T-cell (primary cell): ENCODE data around the gene ZNF184. TPM values are rescaled to one million over a fixed set of nuclear protein-coding genes. Genes with fewer than 3 reads are reported as not detected.

ENCODE experiments used
- ATAC-seq, 4 experiments: fragments of 200-7000 bp in 3 of 4; fragments of 150-1000 bp in 1 of 4; cut with Tn5 transposase; replicated peaks in 1 of 4; 1 replicate in 3 of 4; 2 replicates in 1 of 4; pipeline ENCODE4 v1.10.0; 2021; ENCODE audit warnings: moderate library complexity in 3 of 4, mild to moderate bottlenecking in 2 of 4, moderate number of reproducible peaks in 1 of 4
- CTCF ChIA-PET, 2 donors: fragments of 300-600 bp; sonication (Branson Sonifier 250); formaldehyde crosslinking; loops; one replicate each; lab custom pipeline; 2022; ENCODE audit warnings: antibody characterized with exemption in 2 of 2; lab: Charles Lee
- POLR2A ChIA-PET, 2 donors: fragments of 300-600 bp; sonication (Branson Sonifier 250); formaldehyde crosslinking; loops; one replicate each; lab custom pipeline; 2022; ENCODE audit warnings: antibody characterized with exemption in 2 of 2; lab: Charles Lee
- DNase-seq, 35 experiments: peaks; one replicate each; pipeline versions ENCODE4 v3.0.0 to v3.0.0-alpha.2; 2013 to 2023
- H3K27ac ChIP-seq: one replicate; pipeline ENCODE4 v1.5.1; 2013; ENCODE audit warnings: low read length
- H3K27me3 ChIP-seq, 2 experiments: replicated peaks in 1 of 2; 1 replicate in 1 of 2; 2 replicates in 1 of 2; pipeline versions ENCODE4 v1.6.1 to v1.7.0; 2013; ENCODE audit warnings: low read length in 1 of 2, mixed read lengths in 1 of 2; ENCODE audit not compliant: control insufficient read depth in 2 of 2, insufficient read depth in 2 of 2; ENCODE audit errors: extremely low read depth in 1 of 2
- H3K36me3 ChIP-seq, 2 donors: 1 replicate in 1 of 2; 2 replicates in 1 of 2; pipeline versions ENCODE4 v1.6.1 to v1.7.0; 2013; ENCODE audit warnings: low read length in 1 of 2; ENCODE audit not compliant: control insufficient read depth in 2 of 2, insufficient read depth in 1 of 2; ENCODE audit errors: extremely low read depth in 1 of 2
- H3K4me1 ChIP-seq, 2 experiments: 1 replicate in 1 of 2; 2 replicates in 1 of 2; pipeline versions ENCODE4 v1.6.1 to v1.7.0; 2013; ENCODE audit warnings: low read length in 2 of 2, mixed read lengths in 1 of 2; ENCODE audit not compliant: insufficient read depth in 2 of 2, control insufficient read depth in 1 of 2; ENCODE audit errors: extremely low read depth in 1 of 2
- H3K4me3 ChIP-seq, 2 donors: 1 replicate in 1 of 2; 2 replicates in 1 of 2; pipeline versions ENCODE4 v1.5.1 to v1.7.0; 2013; ENCODE audit warnings: mild to moderate bottlenecking in 2 of 2, low read length in 1 of 2, moderate library complexity in 1 of 2; ENCODE audit not compliant: control insufficient read depth in 1 of 2; ENCODE audit errors: extremely low read depth in 1 of 2
- H3K9me3 ChIP-seq: 2 replicates; pipeline ENCODE4 v1.7.0; 2013
- H3K27ac Mint-ChIP-seq, 2 donors: one replicate each; pipeline ENCODE4 v1.8.0; 2020 to 2021; ENCODE audit warnings: mild to moderate bottlenecking in 2 of 2, mixed read lengths in 2 of 2
- H3K27me3 Mint-ChIP-seq, 2 donors: one replicate each; pipeline ENCODE4 v1.8.0; 2021 to 2022; ENCODE audit warnings: mixed read lengths in 2 of 2
- H3K36me3 Mint-ChIP-seq: one replicate; pipeline ENCODE4 v1.8.0; 2021; ENCODE audit warnings: mixed read lengths
- H3K4me1 Mint-ChIP-seq, 3 donors: one replicate each; pipeline ENCODE4 v1.8.0; 2020 to 2022; ENCODE audit warnings: mixed read lengths in 3 of 3, mild to moderate bottlenecking in 1 of 3
- H3K4me3 Mint-ChIP-seq, 3 donors: one replicate each; pipeline ENCODE4 v1.8.0; 2020 to 2022; ENCODE audit warnings: mild to moderate bottlenecking in 3 of 3, mixed read lengths in 3 of 3, moderate library complexity in 3 of 3
- H3K9me3 Mint-ChIP-seq, 3 donors: one replicate each; pipeline ENCODE4 v1.8.0; 2020 to 2022; ENCODE audit warnings: mixed read lengths in 3 of 3
- WGBS: methylation state at CpG from one replicate; pipeline ENCODE4 v1.1.5; 2013; ENCODE audit warnings: missing lambda C conversion rate; ENCODE audit not compliant: insufficient coverage; 5-methylcytosine and 5-hydroxymethylcytosine counted together
- total RNA-seq, 35 experiments: library from RNA in 6 of 35; stranded (reverse) in 6 of 35; fragments of 120-200 nt in 1 of 35; gene quantifications; one replicate each; pipeline versions ENCODE4 v1.2.1 to v1.2.4 and lab custom pipeline; 2013 to 2026

ZNF184 gene
- total RNA-seq, 5 donors from 2014 or later (not counting 1 experiment from before 2014, with no cell fraction given) = 11.2 to 14.3 (median 12.5) TPM

DNA sequence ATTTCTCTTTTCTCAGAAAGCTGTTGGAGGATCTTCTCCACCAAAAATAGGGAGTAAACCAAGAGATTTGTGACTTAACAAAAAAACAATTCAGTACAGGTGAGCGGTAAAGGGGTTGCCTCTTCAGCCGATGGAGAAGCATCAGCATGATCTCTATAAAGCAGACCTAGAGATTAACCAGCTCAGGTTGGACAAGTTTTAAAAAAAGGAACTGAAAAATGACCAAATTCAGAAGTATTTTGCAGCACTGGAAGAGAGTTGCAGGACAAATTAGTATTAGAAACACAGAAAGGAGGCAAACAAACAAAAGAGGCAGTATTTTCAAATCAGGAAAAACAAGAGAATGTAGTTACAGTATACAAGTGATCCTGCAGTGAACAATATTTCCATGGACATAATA is 39.6 kb upstream of the ZNF184 start:
- DNase-seq = no peak
- 100% methylated on average over 1 of the region's 2 CpGs for WGBS
- H3K36me3 Mint-ChIP-seq = no peaks in the 10 kb centered on the region
- peaks cover 4 to 7% (median 5%) of the 10 kb centered on the region in 3 donors for H3K4me1 Mint-ChIP-seq
- H3K4me3 Mint-ChIP-seq = no peak overlapping the region
- no peak for ATAC-seq
- H3K4me3 ChIP-seq = no peak overlapping the region
- H3K27ac Mint-ChIP-seq = peak overlapping the region in 1 of 2 donors; percentile 12
- H3K36me3 ChIP-seq = no peaks in the 10 kb centered on the region
- CTCF ChIA-PET = no interaction called here
- H3K27ac ChIP-seq = no peak overlapping the region
- peaks cover 8 to 32% of the 10 kb centered on the region in 2 experiments for H3K27me3 ChIP-seq
- H3K4me1 ChIP-seq = peaks cover 0 to 3% of the 10 kb centered on the region in 2 experiments
- no peaks in the 10 kb centered on the region for H3K9me3 ChIP-seq
- no peaks in the 10 kb centered on the region for H3K9me3 Mint-ChIP-seq
- H3K27me3 Mint-ChIP-seq = peaks cover 56 to 64% of the 10 kb centered on the region in 2 donors
- POLR2A ChIA-PET = no interaction called here

DNA sequence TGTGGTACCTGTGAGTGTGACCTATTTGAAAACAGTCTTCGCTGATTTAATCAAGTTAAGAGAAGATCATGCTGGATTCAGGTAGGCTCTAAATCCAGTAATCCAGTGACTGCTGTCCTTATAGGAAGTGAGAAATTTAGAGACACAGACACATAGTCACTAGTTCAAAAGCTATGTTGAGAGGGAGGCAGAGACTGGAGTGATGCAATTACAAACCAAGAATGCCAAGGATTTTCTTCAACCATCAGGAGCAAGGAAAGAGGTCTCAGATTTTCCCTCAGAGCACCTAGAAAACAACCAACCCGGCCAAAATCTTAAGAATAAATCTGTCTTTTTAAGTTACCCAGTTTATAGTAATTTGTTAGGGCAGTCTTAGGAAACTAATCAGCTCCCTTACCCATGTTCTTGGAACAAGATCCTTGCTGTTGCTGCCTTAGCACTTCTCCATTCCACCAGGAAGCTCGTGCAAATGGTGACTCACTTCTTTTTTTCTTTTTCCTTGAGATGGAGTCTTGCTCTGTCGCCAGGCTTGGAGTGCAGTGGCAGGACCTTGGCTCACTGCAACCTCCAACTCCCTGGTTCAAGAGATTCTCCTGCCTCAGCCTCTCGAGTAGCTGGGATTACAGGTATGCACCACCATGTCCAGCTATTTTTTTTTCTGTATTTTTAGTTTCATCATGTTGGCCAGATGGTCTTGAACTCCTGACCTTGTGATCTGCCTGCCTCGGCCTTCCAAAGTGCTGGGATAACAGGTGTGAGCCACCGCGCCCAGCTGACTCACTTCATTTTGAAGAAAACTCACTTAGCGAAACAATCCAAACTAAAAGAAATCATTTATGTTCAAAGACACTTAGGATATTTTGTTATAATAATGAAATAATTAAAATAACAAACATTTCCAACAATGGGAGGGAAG is 34.4 kb upstream of the ZNF184 start:
- Histone ChIP-seq H3K9me3 (no peaks in the 10 kb centered on the region), H3K36me3 (no peaks in the 10 kb centered on the region), H3K27ac (no peak overlapping the region), H3K4me3 (no peak overlapping the region), H3K4me1 (peaks cover 7 to 14% of the 10 kb centered on the region in 2 experiments), H3K27me3 (peaks cover 0 to 15% of the 10 kb centered on the region in 2 experiments)
- Mint-ChIP-seq H3K27me3 (peaks cover 28 to 30% of the 10 kb centered on the region in 2 donors), H3K4me3 (no peak overlapping the region), H3K4me1 (peaks cover 31 to 36% (median 33%) of the 10 kb centered on the region in 3 donors), H3K36me3 (no peaks in the 10 kb centered on the region), H3K9me3 (no peaks in the 10 kb centered on the region), H3K27ac (no peak overlapping the region)
- ATAC-seq (no peak), DNase-seq (no peak)
- ChIA-PET POLR2A (no interaction called here), CTCF (interaction anchor here in 1 of 2 donors (3.9 kb wide), 1 partner anchor 12 kb away, joined by 22 read pairs; no protein-coding TSS in a partner anchor)
- WGBS = 82% methylated on average over 2 of the region's 9 CpGs

- ChIA-PET CTCF (interaction anchor here (0.6 to 3.9 kb wide), 5 partner anchors 13 to 247 kb away, joined by 3 to 22 read pairs (median 4); no protein-coding TSS in a partner anchor), POLR2A (interaction anchor here (0.5 to 1.6 kb wide), 5 partner anchors 26 to 1337 kb away, joined by 3 to 12 read pairs (median 4); a partner anchor contains a TSS)
- Histone ChIP-seq H3K36me3 (no peaks in the 10 kb centered on the region), H3K27me3 (peaks cover 2 to 5% of the 10 kb centered on the region in 2 experiments), H3K4me3 (no peak overlapping the region), H3K27ac (no peak overlapping the region), H3K4me1 (peaks cover 10 to 15% of the 10 kb centered on the region in 2 experiments), H3K9me3 (no peaks in the 10 kb centered on the region)
- DNase-seq = peak in 34 of 35 experiments; percentile 22 to 74 (median 46)
- Mint-ChIP-seq H3K36me3 (no peaks in the 10 kb centered on the region), H3K27me3 (peaks cover 12 to 14% of the 10 kb centered on the region in 2 donors), H3K27ac (peak overlapping the region; percentile 11 to 25), H3K4me3 (peak overlapping the region in 1 of 3 donors; percentile 22), H3K9me3 (no peaks in the 10 kb centered on the region), H3K4me1 (peaks cover 37 to 42% (median 39%) of the 10 kb centered on the region in 3 donors)
- 16% methylated on average over 6 of the region's 20 CpGs for WGBS
- peak in 2 of 4 experiments; percentile 29 to 37 for ATAC-seq
Observed at GRCh38 chr6:27505209-27506027, 32.5 kb upstream of the ZNF184 start.

DNA sequence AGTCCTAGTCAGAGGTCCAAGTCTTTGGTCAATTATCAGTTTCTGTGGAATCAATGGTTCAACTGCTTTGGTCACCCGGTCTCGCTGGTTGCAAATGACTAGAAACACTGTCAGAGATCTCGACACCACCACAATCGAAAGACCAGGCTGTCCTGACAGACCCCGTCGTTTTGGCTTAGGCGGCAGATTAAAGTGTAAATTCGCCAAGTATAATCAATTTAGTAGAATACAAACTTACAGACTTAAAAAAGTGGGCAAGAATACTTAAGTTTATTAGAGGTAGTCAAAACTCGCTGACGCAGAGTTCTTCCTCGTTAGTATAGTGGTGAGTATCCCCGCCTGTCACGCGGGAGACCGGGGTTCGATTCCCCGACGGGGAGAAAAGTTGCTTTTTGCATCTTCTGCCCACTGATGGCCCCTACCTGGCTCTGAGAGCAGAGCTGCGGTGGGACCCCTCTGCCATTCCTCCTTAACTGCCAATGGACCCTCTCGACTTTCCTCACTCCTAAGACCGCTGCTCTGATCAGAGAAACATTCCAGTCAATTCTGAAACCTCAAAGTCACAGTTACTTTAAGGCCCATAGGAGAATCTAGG is 30.6 kb upstream of the ZNF184 start:
- H3K36me3 ChIP-seq = no peaks in the 10 kb centered on the region
- H3K4me1 ChIP-seq = peaks cover 10 to 15% of the 10 kb centered on the region in 2 experiments
- ATAC-seq (peak; percentile 58 to 66 (median 65)), DNase-seq (peak; percentile 55 to 86 (median 74))
- Mint-ChIP-seq H3K4me1 (peaks cover 37 to 42% (median 39%) of the 10 kb centered on the region in 3 donors), H3K27ac (peak overlapping the region; percentile 80 to 81), H3K4me3 (peak overlapping the region; percentile 79 to 86 (median 83)), H3K27me3 (peaks cover 0 to 10% of the 10 kb centered on the region in 2 donors), H3K9me3 (no peaks in the 10 kb centered on the region), H3K36me3 (no peaks in the 10 kb centered on the region)
- H3K4me3 ChIP-seq = peak overlapping the region; percentile 62 to 84
- H3K9me3 ChIP-seq = no peaks in the 10 kb centered on the region
- WGBS = 0% methylated on average over 1 of the region's 21 CpGs
- peaks cover 7 to 8% of the 10 kb centered on the region in 2 experiments for H3K27me3 ChIP-seq
- peak overlapping the region; percentile 64 for H3K27ac ChIP-seq
- ChIA-PET CTCF (interaction anchor here (0.6 to 3.9 kb wide), 5 partner anchors 15 to 933 kb away, joined by 3 to 22 read pairs (median 3); no protein-coding TSS in a partner anchor), POLR2A (interaction anchor here in 1 of 2 donors (0.5 kb wide), 1 partner anchor 1617 kb away, joined by 3 read pairs; no protein-coding TSS in a partner anchor)

DNA sequence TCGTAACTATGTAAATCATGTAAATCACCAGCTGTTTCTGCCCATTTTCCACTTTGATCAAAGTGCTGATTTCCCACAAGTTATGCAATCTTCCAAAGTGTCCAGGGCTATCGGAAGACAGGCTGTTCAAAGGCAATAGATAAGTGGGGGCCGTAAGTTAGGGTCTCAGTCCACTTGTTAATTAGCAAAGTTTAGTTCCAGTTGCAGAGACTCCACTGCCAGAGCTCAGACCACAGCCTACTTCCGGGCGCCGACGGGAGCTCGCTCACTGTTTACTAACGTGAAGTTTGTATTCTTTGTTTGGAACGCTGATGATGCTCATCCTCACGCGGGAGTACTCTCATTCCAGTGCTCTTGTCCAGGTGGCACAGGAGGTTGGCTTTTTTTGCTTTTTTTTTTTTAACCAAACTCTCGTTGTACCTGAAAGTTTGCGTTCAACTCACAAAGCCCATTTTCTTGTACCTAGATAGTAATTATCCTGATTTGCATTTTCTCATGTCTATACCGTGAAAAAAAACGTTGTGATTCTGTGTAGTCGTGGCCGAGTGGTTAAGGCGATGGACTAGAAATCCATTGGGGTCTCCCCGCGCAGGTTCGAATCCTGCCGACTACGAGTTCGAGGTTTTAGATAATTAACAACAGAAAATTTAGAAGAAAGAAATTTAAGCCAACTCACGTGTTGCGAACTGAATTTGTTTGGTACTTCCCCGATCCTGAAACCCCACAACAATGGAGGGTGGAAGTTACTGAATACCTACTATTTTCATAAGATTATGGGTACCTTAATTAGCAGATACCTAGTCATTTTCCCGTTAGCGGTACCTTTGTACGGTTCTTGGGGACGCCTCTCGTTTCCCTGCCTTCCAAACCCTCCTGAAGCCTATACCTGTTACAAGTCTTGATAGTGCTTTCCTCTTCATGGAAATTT is 29.9 kb upstream of the ZNF184 start:
- ChIA-PET POLR2A (interaction anchor here (0.5 to 0.9 kb wide), 3 partner anchors 23 to 391 kb away, joined by 3 to 5 read pairs (median 5); no protein-coding TSS in a partner anchor), CTCF (interaction anchor here in 1 of 2 donors (0.7 to 0.8 kb wide), 2 partner anchors 16 to 22 kb away, joined by 3 to 8 read pairs; no protein-coding TSS in a partner anchor)
- H3K36me3 Mint-ChIP-seq = no peaks in the 10 kb centered on the region
- H3K4me1 ChIP-seq = peaks cover 10 to 15% of the 10 kb centered on the region in 2 experiments
- DNase-seq (peak; percentile 36 to 76 (median 63)), ATAC-seq (peak; percentile 39 to 59 (median 56))
- peaks cover 7 to 13% of the 10 kb centered on the region in 2 experiments for H3K27me3 ChIP-seq
- H3K9me3 Mint-ChIP-seq = no peaks in the 10 kb centered on the region
- H3K36me3 ChIP-seq = no peaks in the 10 kb centered on the region
- H3K27ac Mint-ChIP-seq = peak overlapping the region; percentile 80 to 81
- 0% methylated on average over 11 of the region's 33 CpGs for WGBS
- peak overlapping the region; percentile 79 to 86 (median 83) for H3K4me3 Mint-ChIP-seq
- H3K4me1 Mint-ChIP-seq = peaks cover 37 to 42% (median 39%) of the 10 kb centered on the region in 3 donors
- H3K4me3 ChIP-seq = peak overlapping the region; percentile 62 to 84
- H3K9me3 ChIP-seq = no peaks in the 10 kb centered on the region
- H3K27ac ChIP-seq = peak overlapping the region; percentile 64
- peaks cover 0 to 12% of the 10 kb centered on the region in 2 donors for H3K27me3 Mint-ChIP-seq
